Fibroblast of the aortic adventitia (primary cell): Measurements from ENCODE around the gene RIT1. TPM values are rescaled to one million over a fixed set of nuclear protein-coding genes. Genes with fewer than 3 reads are reported as not detected.

Experiments used
- DNase-seq: peaks from one replicate; pipeline ENCODE4 v3.0.0-alpha.2; 2010; ENCODE audit warnings: low read depth
- H3K4me3 ChIP-seq: 2 replicates; pipeline ENCODE4 v1.5.1; 2011; ENCODE audit warnings: low read depth, mild to moderate bottlenecking, control low read depth, low read length, moderate library complexity
- total RNA-seq: library from RNA; depleted of rRNA; stranded (reverse); fragments of >200 nt; gene quantifications from 2 replicates; pipeline ENCODE4 v1.2.3, GENCODE V29; 2012; ENCODE audit warnings: low replicate concordance
- TF ChIP-seq, protein P1 (sequence below): IDR thresholded peaks from 2 replicates; pipeline ENCODE4 v1.5.1; 2011; ENCODE audit warnings: mild to moderate bottlenecking, low read length, control low read depth, inconsistent platforms; ENCODE audit not compliant: insufficient read depth

RIT1 gene
- total RNA-seq, 1 donor = 33.7 TPM

DNA sequence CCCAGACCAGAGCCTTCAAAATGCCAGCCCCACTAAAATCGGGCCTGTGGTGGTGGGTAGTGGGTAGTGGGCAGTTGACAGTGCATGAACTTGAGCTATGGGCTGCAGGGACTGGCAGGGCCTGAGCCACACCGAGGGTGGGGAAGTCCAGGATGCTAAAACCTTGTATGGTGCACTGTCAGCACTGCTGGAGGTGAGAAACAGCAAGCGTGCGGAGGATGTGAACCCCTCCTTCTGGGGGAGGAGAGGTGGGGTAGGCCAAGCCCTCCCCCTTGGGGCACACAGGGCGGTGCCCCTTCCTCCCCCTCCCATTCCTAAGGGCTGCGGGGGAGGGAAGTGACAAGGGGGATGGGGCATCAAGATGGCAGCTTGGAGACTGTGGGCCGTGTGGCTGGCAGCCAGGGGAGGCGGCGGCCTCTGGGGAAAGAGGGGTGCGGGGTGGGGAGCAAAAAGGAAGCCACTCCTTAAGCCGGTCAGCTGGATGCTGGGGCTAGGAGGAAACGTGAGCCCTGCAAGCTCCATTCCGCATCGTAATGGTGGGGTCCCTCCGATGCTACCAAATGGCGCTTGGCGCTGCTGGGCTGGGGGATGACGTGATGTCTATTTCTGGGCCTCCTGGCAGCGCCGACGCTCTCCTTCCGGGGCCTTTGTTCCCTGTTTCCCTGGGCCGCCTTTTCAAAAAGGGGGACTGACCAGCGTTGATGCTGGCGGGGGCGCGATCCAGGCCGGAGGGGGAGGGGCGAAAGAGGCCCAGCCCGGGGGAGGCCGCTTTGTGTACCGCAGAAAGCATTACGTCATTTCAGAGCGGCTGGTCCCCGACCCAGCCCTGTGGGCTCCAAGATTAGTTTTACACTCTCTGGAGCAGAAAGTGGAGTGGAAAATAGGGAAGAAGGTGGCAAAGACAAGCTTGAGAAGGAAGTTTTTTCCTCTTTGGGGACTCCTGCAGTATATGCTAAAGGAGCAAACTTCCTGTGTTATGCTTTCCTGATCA lies 51.0 kb downstream of the RIT1 start:
- TF ChIP-seq, protein P1, sequence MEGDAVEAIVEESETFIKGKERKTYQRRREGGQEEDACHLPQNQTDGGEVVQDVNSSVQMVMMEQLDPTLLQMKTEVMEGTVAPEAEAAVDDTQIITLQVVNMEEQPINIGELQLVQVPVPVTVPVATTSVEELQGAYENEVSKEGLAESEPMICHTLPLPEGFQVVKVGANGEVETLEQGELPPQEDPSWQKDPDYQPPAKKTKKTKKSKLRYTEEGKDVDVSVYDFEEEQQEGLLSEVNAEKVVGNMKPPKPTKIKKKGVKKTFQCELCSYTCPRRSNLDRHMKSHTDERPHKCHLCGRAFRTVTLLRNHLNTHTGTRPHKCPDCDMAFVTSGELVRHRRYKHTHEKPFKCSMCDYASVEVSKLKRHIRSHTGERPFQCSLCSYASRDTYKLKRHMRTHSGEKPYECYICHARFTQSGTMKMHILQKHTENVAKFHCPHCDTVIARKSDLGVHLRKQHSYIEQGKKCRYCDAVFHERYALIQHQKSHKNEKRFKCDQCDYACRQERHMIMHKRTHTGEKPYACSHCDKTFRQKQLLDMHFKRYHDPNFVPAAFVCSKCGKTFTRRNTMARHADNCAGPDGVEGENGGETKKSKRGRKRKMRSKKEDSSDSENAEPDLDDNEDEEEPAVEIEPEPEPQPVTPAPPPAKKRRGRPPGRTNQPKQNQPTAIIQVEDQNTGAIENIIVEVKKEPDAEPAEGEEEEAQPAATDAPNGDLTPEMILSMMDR = no peak
- peak overlapping the region; percentile 69 for H3K4me3 ChIP-seq
- DNase-seq = peak; percentile 89

GRCh38 chr1:155859234-155859829 lies 51.8 kb downstream of the RIT1 start, which contains the start of gene SYT11:
SYT11 (plus strand) TSS chr1:155859567; CDS start chr1:155859762, 195 bp downstream.
- H3K4me3 ChIP-seq = peak within 1 kb of the TSS; percentile 70
- TF ChIP-seq, protein P1 = no peak
- peak; percentile 95 for DNase-seq

DNA sequence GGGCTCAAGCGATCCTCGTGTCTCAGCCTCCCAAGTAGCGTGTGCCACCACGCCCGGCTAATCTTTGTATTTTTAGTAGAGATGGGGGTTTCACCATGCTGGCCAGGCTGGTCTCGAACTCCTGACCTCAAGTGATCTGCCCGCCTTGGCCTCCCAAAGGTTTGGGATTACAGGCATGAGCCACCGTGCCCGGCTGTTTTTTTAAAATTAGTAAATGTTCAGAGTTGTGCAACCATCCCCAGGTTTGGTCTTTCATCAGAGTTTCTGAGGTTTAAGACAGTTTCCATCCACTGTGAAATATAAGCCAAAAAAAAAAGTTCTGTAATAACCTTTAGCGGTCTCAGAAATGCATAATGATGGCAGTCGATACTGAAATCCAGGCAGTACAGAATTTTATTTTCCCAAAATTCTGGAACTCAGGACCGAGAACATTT lies 52.3 kb downstream of the RIT1 start:
- DNase-seq = no peak
- TF ChIP-seq, protein P1 = no peak
- peak overlapping the region; percentile 70 for H3K4me3 ChIP-seq

DNA sequence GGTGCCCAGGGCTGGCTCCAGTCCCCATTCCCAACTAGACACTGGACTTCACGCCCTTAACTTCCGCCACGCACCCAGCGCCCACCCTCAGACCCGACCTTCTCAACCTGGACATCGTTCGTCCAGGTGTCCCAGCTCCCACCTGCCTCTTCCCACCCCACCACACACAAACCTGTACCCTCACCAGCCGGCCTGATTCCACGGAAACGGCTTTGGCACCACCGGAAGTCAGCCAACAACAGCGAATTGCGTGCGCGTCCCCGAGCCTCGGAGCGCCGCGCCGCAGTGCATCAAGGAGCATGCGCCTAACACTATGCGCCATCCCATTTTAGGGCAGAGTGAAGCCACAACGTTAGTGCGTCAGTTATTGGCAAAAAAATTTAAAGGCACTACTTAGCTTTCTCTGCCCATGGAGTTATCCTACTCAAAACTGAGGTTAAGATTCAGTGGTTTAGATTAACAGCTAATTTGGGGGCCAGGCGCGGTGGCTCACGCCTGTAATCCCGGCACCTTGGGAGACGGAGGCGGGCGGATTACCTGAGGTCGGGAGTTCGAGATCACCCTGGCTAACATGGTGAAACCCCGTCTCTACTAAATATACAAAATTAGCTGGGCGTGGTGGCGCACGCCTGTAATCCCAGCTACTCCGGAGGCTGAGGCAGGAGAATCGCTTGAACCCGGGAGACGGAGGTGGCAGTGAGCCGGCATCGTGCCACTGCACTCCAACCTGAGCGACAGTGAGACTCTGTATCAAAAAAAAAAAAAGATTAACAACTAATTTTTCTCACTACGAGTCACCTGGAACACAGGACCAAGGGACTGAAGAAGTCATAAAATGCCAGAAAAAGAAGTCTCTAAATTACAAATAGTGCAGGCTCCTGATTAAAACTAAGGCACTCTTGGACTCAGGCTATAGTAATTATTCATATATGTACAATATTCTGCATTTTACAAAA lies 53.9 kb downstream of the RIT1 start, which contains the start of gene GON4L:
TSS of gene GON4L (minus strand) at position 240 of the 956 bp plus-strand sequence. CDS start 3,434 bp downstream, outside the sequence.
- TF ChIP-seq, protein P1 = no peak
- H3K4me3 ChIP-seq = peak within 1 kb of the TSS; percentile 93
- DNase-seq = peak; percentile 93

GRCh38 chr1:155856257-155856974 lies 54.7 kb downstream of the RIT1 start:
- H3K4me3 ChIP-seq = peak overlapping the region; percentile 93
- TF ChIP-seq, protein P1 = no peak
- DNase-seq = no peak
